CD4-positive, alpha-beta T cell (primary cell): ENCODE measurements around the gene CTTNBP2. TPM values are rescaled to one million over a fixed set of nuclear protein-coding genes. Genes with fewer than 3 reads are reported as not detected.

Experiments
- ATAC-seq: fragments of 200-7000 bp; cut with Tn5 transposase; one replicate; pipeline ENCODE4 v1.10.0; 2022; ENCODE audit warnings: mild to moderate bottlenecking; ENCODE audit not compliant: poor library complexity
- CTCF ChIA-PET: fragments of 350-600 bp; sonication (Branson Sonifier 250); formaldehyde crosslinking; loops from one replicate; lab custom pipeline; 2021; ENCODE audit warnings: antibody characterized with exemption, inconsistent platforms; lab: Charles Lee
- POLR2A ChIA-PET: fragments of 350-600 bp; sonication (Branson Sonifier 250); formaldehyde crosslinking; loops from one replicate; lab custom pipeline; 2021; ENCODE audit warnings: antibody characterized with exemption, inconsistent platforms; lab: Charles Lee
- DNase-seq, 14 experiments: peaks; one replicate each; pipeline ENCODE4 v3.0.0-alpha.2; 2013 to 2020; ENCODE audit warnings: mixed read lengths in 2 of 14
- H3K27ac ChIP-seq, 2 donors: one replicate each; pipeline versions ENCODE4 v1.5.1 to v1.7.0; 2013; ENCODE audit warnings: low read length in 2 of 2, low read depth in 1 of 2, mild to moderate bottlenecking in 1 of 2
- H3K27me3 ChIP-seq, 2 experiments: 1 replicate in 1 of 2; 2 replicates in 1 of 2; pipeline versions ENCODE4 v1.6.1 to v1.7.0; 2013; ENCODE audit warnings: low read length in 2 of 2, control low read depth in 1 of 2, mild to moderate bottlenecking in 1 of 2, moderate library complexity in 1 of 2; ENCODE audit not compliant: insufficient read depth in 2 of 2, control insufficient read depth in 1 of 2
- H3K36me3 ChIP-seq: one replicate; pipeline ENCODE4 v1.6.1; 2013; ENCODE audit warnings: low read length, control low read depth; ENCODE audit not compliant: insufficient read depth
- H3K4me1 ChIP-seq: one replicate; pipeline ENCODE4 v1.6.1; 2013; ENCODE audit warnings: low read length, control low read depth; ENCODE audit not compliant: insufficient read depth
- H3K4me3 ChIP-seq: one replicate; pipeline ENCODE4 v1.5.1; 2013; ENCODE audit warnings: mild to moderate bottlenecking, low read length, moderate library complexity
- H3K9me3 ChIP-seq, 2 experiments: 1 replicate in 1 of 2; 2 replicates in 1 of 2; pipeline versions ENCODE4 v1.6.1 to v1.7.0; 2013; ENCODE audit warnings: low read length in 2 of 2, mild to moderate bottlenecking in 2 of 2, control low read depth in 1 of 2, moderate library complexity in 1 of 2; ENCODE audit not compliant: control insufficient read depth in 1 of 2, insufficient read depth in 1 of 2
- H3K27ac Mint-ChIP-seq: one replicate; pipeline ENCODE4 v1.8.0; 2020; ENCODE audit warnings: mixed read lengths
- H3K27me3 Mint-ChIP-seq: one replicate; pipeline ENCODE4 v1.8.0; 2021; ENCODE audit warnings: mixed read lengths
- H3K36me3 Mint-ChIP-seq: one replicate; pipeline ENCODE4 v1.8.0; 2021; ENCODE audit warnings: low read depth, mixed read lengths
- H3K4me1 Mint-ChIP-seq: one replicate; pipeline ENCODE4 v1.8.0; 2021; ENCODE audit warnings: low read depth, mixed read lengths
- H3K4me3 Mint-ChIP-seq: one replicate; pipeline ENCODE4 v1.8.0; 2020; ENCODE audit warnings: mild to moderate bottlenecking, mixed read lengths
- H3K9me3 Mint-ChIP-seq: one replicate; pipeline ENCODE4 v1.8.0; 2020; ENCODE audit warnings: mixed read lengths
- CTCF ChIP-seq: fragments of 200-600 bp; IDR thresholded peaks from one replicate; pipeline ENCODE4 v1.8.0; 2022; ENCODE audit warnings: antibody characterized with exemption, mild to moderate bottlenecking
- intact Hi-C, 2 experiments: fragments of 100-400 bp; cut with DNase I in 1 of 2; cut with micrococcal nuclease in 1 of 2; formaldehyde crosslinking; loops; one replicate each; pipeline versions ENCODE4 v1.15.1 to v1.9.0; 2023 to 2025; cut with DNase I, micrococcal nuclease
- total RNA-seq, 174 experiments: library from RNA in 2 of 174; stranded (reverse) in 2 of 174; gene quantifications; one replicate each; pipeline ENCODE4 v1.2.3 and lab custom pipeline; 2021 to 2026

Gene CTTNBP2
- total RNA-seq, 2 experiments from 2014 or later, result not detected

GRCh38 chr7:117730390-117730789, 142.9 kb downstream of the CTTNBP2 start:
- H3K27me3 ChIP-seq, result peaks cover 0 to 3% of the 10 kb centered on the region in 2 experiments
- H3K36me3 Mint-ChIP-seq, result no peaks in the 10 kb centered on the region
- ChIA-PET CTCF (interaction anchor here (1.2 kb wide), 1 partner anchor 7 kb away, joined by 3 read pairs; no protein-coding TSS in a partner anchor), POLR2A (no interaction called here)
- H3K4me3 Mint-ChIP-seq, result no peak overlapping the region
- peaks cover 0 to 3% of the 10 kb centered on the region in 2 experiments for H3K9me3 ChIP-seq
- no peak for TF ChIP-seq CTCF
- ATAC-seq (no peak), DNase-seq (no peak)
- H3K27ac ChIP-seq, result no peak overlapping the region
- H3K9me3 Mint-ChIP-seq, result no peaks in the 10 kb centered on the region
- peaks cover 20% of the 10 kb centered on the region for H3K27me3 Mint-ChIP-seq
- intact Hi-C loops, result no loop called here
- H3K4me1 Mint-ChIP-seq, result no peaks in the 10 kb centered on the region
- H3K27ac Mint-ChIP-seq, result no peak overlapping the region
- no peak overlapping the region for H3K4me3 ChIP-seq
- H3K36me3 ChIP-seq, result no peaks in the 10 kb centered on the region
- H3K4me1 ChIP-seq, result no peaks in the 10 kb centered on the region

GRCh38 chr7:117728890-117729624, 144.2 kb downstream of the CTTNBP2 start:
- Mint-ChIP-seq H3K27me3 (peaks cover 20% of the 10 kb centered on the region), H3K36me3 (no peaks in the 10 kb centered on the region), H3K27ac (no peak overlapping the region), H3K9me3 (no peaks in the 10 kb centered on the region), H3K4me3 (no peak overlapping the region), H3K4me1 (no peaks in the 10 kb centered on the region)
- DNase-seq, result no peak
- no peak overlapping the region for H3K4me3 ChIP-seq
- no peaks in the 10 kb centered on the region for H3K4me1 ChIP-seq
- POLR2A ChIA-PET, result no interaction called here
- TF ChIP-seq CTCF, result no peak
- no peaks in the 10 kb centered on the region for H3K36me3 ChIP-seq
- no peak for ATAC-seq
- CTCF ChIA-PET, result no interaction called here
- peaks cover 0 to 3% of the 10 kb centered on the region in 2 experiments for H3K27me3 ChIP-seq
- no peaks in the 10 kb centered on the region for H3K9me3 ChIP-seq
- intact Hi-C loops, result no loop called here
- H3K27ac ChIP-seq, result no peak overlapping the region

GRCh38 chr7:117724898-117725297, 148.3 kb downstream of the CTTNBP2 start:
- intact Hi-C loops, result no loop called here
- Mint-ChIP-seq H3K4me3 (no peak overlapping the region), H3K27me3 (peaks cover 15% of the 10 kb centered on the region), H3K9me3 (no peaks in the 10 kb centered on the region), H3K27ac (no peak overlapping the region), H3K4me1 (no peaks in the 10 kb centered on the region), H3K36me3 (no peaks in the 10 kb centered on the region)
- DNase-seq (no peak), ATAC-seq (no peak)
- H3K36me3 ChIP-seq, result no peaks in the 10 kb centered on the region
- CTCF ChIA-PET, result no interaction called here
- POLR2A ChIA-PET, result interaction anchor here (0.6 kb wide), 1 partner anchor 178 kb away, joined by 3 read pairs; no protein-coding TSS in a partner anchor
- no peaks in the 10 kb centered on the region for H3K27me3 ChIP-seq
- H3K4me3 ChIP-seq, result no peak overlapping the region
- no peak for TF ChIP-seq CTCF
- no peaks in the 10 kb centered on the region for H3K4me1 ChIP-seq
- no peaks in the 10 kb centered on the region for H3K9me3 ChIP-seq
- H3K27ac ChIP-seq, result no peak overlapping the region
